Skeletal muscle tissue (tissue), 4 donors: ENCODE data around the gene PDK2. TPM values are rescaled to one million over a fixed set of nuclear protein-coding genes. Genes with fewer than 3 reads are reported as not detected.

Experiments used
- H3K27ac ChIP-seq: one replicate; pipeline ENCODE4 v1.7.0; 2013; ENCODE audit warnings: mild to moderate bottlenecking, low read depth, low read length, inconsistent platforms
- H3K27me3 ChIP-seq, 3 donors: one replicate each; pipeline ENCODE4 v1.7.0; 2013; ENCODE audit warnings: low read length in 3 of 3; ENCODE audit not compliant: control insufficient read depth in 3 of 3, insufficient read depth in 3 of 3
- H3K36me3 ChIP-seq, 3 donors: one replicate each; pipeline ENCODE4 v1.7.0; 2013; ENCODE audit warnings: low read length in 3 of 3; ENCODE audit not compliant: control insufficient read depth in 3 of 3, insufficient read depth in 3 of 3
- H3K4me1 ChIP-seq, 3 donors: one replicate each; pipeline ENCODE4 v1.7.0; 2013; ENCODE audit warnings: low read length in 3 of 3, mild to moderate bottlenecking in 3 of 3; ENCODE audit not compliant: control insufficient read depth in 3 of 3, insufficient read depth in 3 of 3
- H3K4me3 ChIP-seq, 3 donors: one replicate each; pipeline ENCODE4 v1.7.0; 2013; ENCODE audit warnings: low read length in 3 of 3
- H3K9ac ChIP-seq, 3 donors: one replicate each; pipeline ENCODE4 v1.7.0; 2013; ENCODE audit warnings: low read length in 3 of 3, mild to moderate bottlenecking in 3 of 3, moderate library complexity in 2 of 3, low read depth in 1 of 3
- H3K9me3 ChIP-seq, 3 donors: one replicate each; pipeline ENCODE4 v1.7.0; 2013; ENCODE audit warnings: low read length in 3 of 3; ENCODE audit not compliant: control insufficient read depth in 3 of 3
- total RNA-seq: library from RNA; depleted of rRNA; stranded (reverse); fragments of >200 nt; gene quantifications from one replicate; pipeline ENCODE4 v1.2.3, GENCODE V29; 2014
- donor health status: Osteomylitis.

PDK2 gene
- total RNA-seq, 1 donor from 2014 or later, result 18.8 TPM

DNA sequence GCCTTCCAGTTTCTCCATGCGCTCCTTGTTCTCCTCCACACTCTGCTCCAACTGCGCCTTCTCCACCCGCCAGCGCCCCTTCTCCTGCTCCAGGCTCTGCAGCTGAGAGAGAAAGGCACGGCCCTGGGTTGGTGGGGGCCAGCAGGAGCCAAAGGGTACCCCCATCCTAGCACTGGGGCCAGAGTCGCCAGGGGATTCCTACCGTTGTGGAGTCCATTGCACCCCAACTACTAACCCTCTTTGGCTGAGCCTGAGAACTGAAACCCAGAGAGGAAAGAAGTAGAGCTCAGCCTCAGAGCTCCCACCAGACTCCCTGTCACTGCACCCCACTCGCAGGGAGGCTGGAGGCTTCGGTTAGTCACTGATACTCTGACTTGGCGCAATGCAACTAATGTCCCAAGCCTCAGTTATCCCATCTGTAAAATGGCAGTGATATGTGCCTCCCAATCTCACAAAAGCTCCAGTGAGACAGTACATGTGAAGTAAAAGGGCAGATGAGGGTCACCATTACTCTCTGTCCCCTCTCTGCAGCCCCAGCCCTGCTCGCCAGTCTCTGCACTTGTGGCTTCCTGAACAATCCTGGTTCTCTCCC lies 41.0 kb downstream of the PDK2 start:
- H3K9ac ChIP-seq, result no peak overlapping the region
- no peak overlapping the region for H3K27ac ChIP-seq
- H3K27me3 ChIP-seq, result no peaks in the 10 kb centered on the region
- no peak overlapping the region for H3K4me3 ChIP-seq
- H3K9me3 ChIP-seq, result no peaks in the 10 kb centered on the region
- H3K36me3 ChIP-seq, result peaks cover 52 to 56% (median 52%) of the 10 kb centered on the region in 3 donors
- peaks cover 43 to 61% (median 56%) of the 10 kb centered on the region in 3 donors for H3K4me1 ChIP-seq

DNA sequence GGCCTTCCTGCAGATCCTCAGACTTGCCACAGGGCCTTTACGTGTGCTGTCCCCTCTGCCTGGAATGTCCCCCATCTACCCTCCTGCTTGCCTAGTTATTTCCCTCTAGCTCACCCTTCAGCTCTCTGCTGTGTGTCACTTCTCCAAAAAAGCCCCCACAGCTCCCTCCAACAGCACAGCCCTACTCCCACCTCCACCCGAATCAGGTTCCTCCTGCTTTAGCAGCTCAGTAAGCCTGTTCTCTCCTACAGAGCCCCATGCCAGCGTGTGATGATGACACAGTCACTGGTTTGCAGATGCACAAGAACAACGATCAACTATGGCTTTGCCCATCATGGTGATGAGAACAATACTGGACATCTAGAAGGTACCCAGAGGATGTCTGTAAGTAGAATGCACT lies 41.9 kb downstream of the PDK2 start:
- peaks cover 42 to 56% (median 55%) of the 10 kb centered on the region in 3 donors for H3K4me1 ChIP-seq
- H3K9ac ChIP-seq, result no peak overlapping the region
- peaks cover 56 to 62% (median 57%) of the 10 kb centered on the region in 3 donors for H3K36me3 ChIP-seq
- H3K27ac ChIP-seq, result no peak overlapping the region
- no peaks in the 10 kb centered on the region for H3K27me3 ChIP-seq
- H3K4me3 ChIP-seq, result no peak overlapping the region
- no peaks in the 10 kb centered on the region for H3K9me3 ChIP-seq

DNA sequence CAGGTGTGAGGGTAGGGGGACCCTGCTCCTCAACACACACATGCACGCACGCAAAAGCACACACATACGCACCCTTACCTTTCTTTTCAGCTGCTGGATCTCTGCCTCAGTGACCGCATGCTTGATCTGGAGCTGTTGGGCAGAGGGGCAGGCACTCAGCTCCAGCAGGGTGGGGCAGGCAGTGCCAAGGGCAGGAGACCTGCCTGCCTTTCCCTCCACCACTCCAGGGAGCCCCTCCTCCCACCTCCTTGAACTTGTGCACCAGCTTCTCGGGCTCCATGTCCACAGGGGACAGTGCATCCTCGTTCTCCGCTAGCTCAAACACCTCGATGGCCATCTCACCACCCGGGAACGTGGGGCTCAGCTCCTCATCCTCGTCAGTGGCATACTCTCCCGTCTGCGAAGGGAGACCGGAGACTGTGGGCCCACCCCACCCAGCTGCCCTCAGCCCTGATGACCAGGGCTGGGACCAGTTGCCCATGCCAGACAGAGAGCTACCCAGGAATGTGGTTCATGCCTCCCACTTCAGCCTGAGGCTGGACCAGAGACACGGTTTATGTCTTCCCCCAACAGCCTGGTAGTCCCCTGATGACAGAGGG lies 44.1 kb downstream of the PDK2 start:
- Histone ChIP-seq H3K9me3 (no peaks in the 10 kb centered on the region), H3K4me3 (no peak overlapping the region), H3K4me1 (peaks cover 30 to 43% (median 40%) of the 10 kb centered on the region in 3 donors), H3K27me3 (no peaks in the 10 kb centered on the region), H3K9ac (peak overlapping the region; percentile 38 to 45 (median 40)), H3K36me3 (peaks cover 71 to 83% (median 77%) of the 10 kb centered on the region in 3 donors), H3K27ac (no peak overlapping the region)

DNA sequence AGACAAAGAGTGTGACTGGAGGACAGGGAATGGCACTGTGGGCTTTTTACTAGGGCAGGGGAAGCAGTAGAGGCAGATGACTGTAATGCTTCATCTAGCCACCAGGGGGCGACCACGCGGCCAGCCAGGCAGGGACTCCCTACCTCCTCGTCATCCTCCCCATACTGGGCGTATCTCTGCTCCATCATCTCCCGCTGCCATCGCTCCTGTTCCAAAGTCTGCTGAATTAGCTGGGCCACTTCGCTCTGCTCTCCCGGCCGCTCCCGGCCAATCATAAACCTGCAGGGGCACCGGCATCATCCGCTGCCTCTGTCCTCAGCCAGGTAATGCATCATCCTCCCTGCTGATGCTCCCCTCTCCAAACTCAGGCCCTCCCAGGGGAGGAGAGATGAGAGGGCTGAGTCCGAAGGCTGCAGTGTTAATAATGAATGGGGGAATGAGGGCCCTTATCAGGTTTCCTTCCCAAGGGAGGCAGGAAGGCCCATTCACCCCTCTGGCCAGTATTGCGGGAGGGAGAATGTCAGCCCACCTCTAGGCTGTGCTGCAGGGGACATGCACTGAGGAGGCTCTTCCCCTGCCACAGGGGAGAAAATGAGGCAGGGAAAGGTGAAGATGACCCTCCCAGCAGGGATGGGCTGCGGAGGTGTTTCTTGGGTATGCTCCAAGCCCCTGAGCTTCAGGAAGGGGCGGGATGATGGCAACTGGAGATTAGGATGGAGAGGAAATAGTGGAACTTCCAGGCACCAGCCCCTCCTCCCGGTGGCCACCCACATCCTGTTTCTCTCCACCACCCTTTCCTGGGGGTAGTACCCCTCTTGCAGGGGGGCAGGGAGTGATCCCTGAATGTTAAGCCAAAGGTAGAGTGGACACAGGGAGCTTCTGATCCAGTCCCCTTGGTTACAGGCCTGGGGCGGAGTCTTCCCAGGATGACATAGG lies 45.1 kb downstream of the PDK2 start:
- peaks cover 71 to 91% (median 82%) of the 10 kb centered on the region in 3 donors for H3K36me3 ChIP-seq
- peak overlapping the region; percentile 36 for H3K27ac ChIP-seq
- H3K4me3 ChIP-seq, result peak overlapping the region in 1 of 3 donors; percentile 22
- H3K4me1 ChIP-seq, result peaks cover 33 to 43% (median 42%) of the 10 kb centered on the region in 3 donors
- H3K9ac ChIP-seq, result peak overlapping the region; percentile 38 to 45 (median 40)
- H3K27me3 ChIP-seq, result no peaks in the 10 kb centered on the region
- no peaks in the 10 kb centered on the region for H3K9me3 ChIP-seq

- H3K4me1 ChIP-seq, result peaks cover 38 to 49% (median 48%) of the 10 kb centered on the region in 3 donors
These were observed 46.0 kb downstream of the PDK2 start for GRCh38 chr17:50141026-50141744.

DNA sequence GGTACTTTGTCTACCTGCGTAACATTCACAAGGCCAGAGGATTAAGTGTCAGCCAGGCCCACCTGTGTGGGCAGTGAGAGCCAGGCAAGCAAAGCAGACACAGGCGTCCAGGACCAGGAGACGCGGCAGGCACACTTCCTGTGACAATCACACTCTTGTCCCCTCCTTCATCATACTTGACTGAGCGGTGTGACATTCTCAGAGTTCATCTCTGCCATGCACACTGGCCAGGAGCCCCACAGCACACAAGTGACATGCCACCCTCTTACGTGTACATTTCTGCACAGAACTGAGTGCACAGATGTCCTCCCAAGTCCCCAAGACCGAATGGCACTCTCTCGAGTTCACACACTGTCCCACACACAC lies 46.6 kb downstream of the PDK2 start:
- Histone ChIP-seq H3K27ac (no peak overlapping the region), H3K36me3 (peaks cover 60 to 82% (median 72%) of the 10 kb centered on the region in 3 donors)

More at GRCh38 chr17:50141026-50141744, 46.0 kb downstream of the PDK2 start:
- H3K27ac ChIP-seq, result peak overlapping the region; percentile 36
- no peak overlapping the region for H3K4me3 ChIP-seq
- peaks cover 64 to 87% (median 76%) of the 10 kb centered on the region in 3 donors for H3K36me3 ChIP-seq
- H3K9ac ChIP-seq, result no peak overlapping the region
- H3K27me3 ChIP-seq, result no peaks in the 10 kb centered on the region
- no peaks in the 10 kb centered on the region for H3K9me3 ChIP-seq

DNA sequence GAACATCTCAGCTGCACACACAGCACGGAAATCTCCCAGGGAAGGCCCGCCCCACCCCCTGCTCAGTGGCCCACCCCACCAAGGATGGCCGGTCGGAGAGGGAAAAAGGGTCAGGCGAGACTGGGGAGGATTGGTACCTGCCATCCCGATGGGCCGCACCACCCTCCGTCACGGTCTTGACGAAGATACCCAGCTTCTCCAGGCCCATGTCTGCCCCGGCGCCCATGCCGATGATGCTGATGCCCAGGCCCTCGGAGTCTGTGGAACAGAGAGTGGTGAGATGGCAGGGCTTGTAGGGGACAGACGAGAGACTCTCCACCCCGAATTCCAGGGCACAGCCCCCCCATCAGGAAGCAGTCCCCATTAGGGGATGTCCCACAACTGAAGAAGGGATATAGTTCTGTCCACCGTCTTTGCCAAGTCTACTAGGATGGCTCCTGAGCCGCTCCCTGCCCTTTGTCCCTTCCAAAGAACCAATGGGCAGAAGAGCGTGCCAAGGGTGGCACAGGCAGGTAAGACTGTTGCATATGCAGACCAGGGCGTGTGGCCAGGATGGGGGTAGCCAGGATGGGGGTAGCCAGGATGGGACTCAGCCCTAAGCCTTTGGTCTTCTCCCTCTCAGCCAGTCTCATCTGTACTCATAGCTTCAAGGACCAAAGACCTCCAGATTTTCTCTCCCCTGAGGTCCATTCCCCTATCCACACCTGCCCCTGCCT lies 48.5 kb downstream of the PDK2 start:
- Histone ChIP-seq H3K27ac (no peak overlapping the region), H3K9me3 (no peaks in the 10 kb centered on the region), H3K27me3 (no peaks in the 10 kb centered on the region), H3K36me3 (peaks cover 41 to 64% (median 53%) of the 10 kb centered on the region in 3 donors), H3K4me1 (peaks cover 62 to 74% (median 73%) of the 10 kb centered on the region in 3 donors), H3K4me3 (no peak overlapping the region), H3K9ac (no peak overlapping the region)

More for the DNA sequence above, 46.6 kb downstream of the PDK2 start:
- H3K27me3 ChIP-seq, result no peaks in the 10 kb centered on the region
- H3K4me3 ChIP-seq, result no peak overlapping the region
- H3K4me1 ChIP-seq, result peaks cover 43 to 55% (median 54%) of the 10 kb centered on the region in 3 donors
- H3K9ac ChIP-seq, result no peak overlapping the region
- no peaks in the 10 kb centered on the region for H3K9me3 ChIP-seq

DNA sequence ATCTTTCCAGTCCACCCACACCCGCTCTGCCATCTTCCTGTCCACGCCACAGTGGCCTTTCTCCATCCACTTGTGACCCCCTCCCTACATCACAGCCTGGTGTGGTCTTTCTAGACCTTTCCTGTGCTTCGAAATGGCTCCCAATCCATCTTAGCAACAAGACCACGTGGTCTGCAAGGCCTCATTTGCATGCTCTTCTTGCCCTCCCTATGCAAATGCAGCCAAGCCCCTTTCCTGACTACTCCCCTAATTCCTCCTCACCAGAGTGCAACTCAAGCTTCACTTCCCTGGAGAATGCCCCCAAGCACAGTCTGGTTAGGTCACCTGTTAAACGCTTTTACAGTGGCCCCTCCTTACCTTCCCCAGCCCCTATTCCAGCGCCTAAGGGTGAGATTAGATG lies 49.2 kb downstream of the PDK2 start:
- H3K4me1 ChIP-seq, result peaks cover 62 to 75% (median 71%) of the 10 kb centered on the region in 3 donors

More for the DNA sequence above, 49.2 kb downstream of the PDK2 start:
- Histone ChIP-seq H3K27ac (no peak overlapping the region), H3K4me3 (no peak overlapping the region), H3K27me3 (no peaks in the 10 kb centered on the region), H3K36me3 (peaks cover 34 to 56% (median 46%) of the 10 kb centered on the region in 3 donors), H3K9me3 (no peaks in the 10 kb centered on the region), H3K9ac (peak overlapping the region in 1 of 3 donors; percentile 84)
